PC-3 (cell line): ENCODE data around the gene TMEM163. TPM values are rescaled to one million over a fixed set of nuclear protein-coding genes. Genes with fewer than 3 reads are reported as not detected.

ENCODE experiments used
- ATAC-seq: fragments of 200-7000 bp; cut with Tn5 transposase; 2 replicates; pipeline ENCODE4 v1.9.1; 2020; ENCODE audit warnings: mild to moderate bottlenecking, moderate library complexity
- BruUV-seq: library from RNA; stranded (reverse); fragments of 400-500 nt; replicated peaks from 2 replicates; lab custom pipeline; 2021; lab: Mats Ljungman, UMichigan
- CTCF ChIA-PET: fragments of 300-600 bp; sonication (Branson Sonifier 250); formaldehyde crosslinking; loops from one replicate; lab custom pipeline; 2022; ENCODE audit warnings: antibody characterized with exemption; lab: Charles Lee
- POLR2A ChIA-PET: fragments of 300-600 bp; sonication (Branson Sonifier 250); formaldehyde crosslinking; loops from one replicate; lab custom pipeline; 2022; ENCODE audit warnings: antibody characterized with exemption; ENCODE audit not compliant: unreplicated experiment; lab: Charles Lee
- DNase-seq: peaks from one replicate; pipeline ENCODE4 v3.0.0-alpha.2; 2015
- H2AFZ ChIP-seq: fragments of 300-600 bp; sonication (generic); 2 replicates; pipeline ENCODE4 v1.6.0; 2016; ENCODE audit warnings: antibody characterized with exemption, low read length
- H3F3A ChIP-seq: fragments of 300-600 bp; sonication (generic); one replicate; pipeline ENCODE4 v1.6.0; 2017; ENCODE audit warnings: antibody characterized with exemption, low read length, control low read depth, mild to moderate bottlenecking; ENCODE audit not compliant: unreplicated experiment
- H3K27ac ChIP-seq: fragments of 300-600 bp; sonication (generic); 2 replicates; pipeline ENCODE4 v1.5.1; 2016; ENCODE audit warnings: mild to moderate bottlenecking, low read length
- H3K27me3 ChIP-seq: fragments of 300-600 bp; sonication (generic); 2 replicates; pipeline ENCODE4 v1.6.1; 2016; ENCODE audit warnings: low read length, mixed read lengths
- H3K36me3 ChIP-seq: fragments of 300-600 bp; sonication (generic); 2 replicates; pipeline ENCODE4 v1.6.1; 2016; ENCODE audit warnings: low read depth, mixed run types, low read length, mixed read lengths
- H3K4me1 ChIP-seq: fragments of 300-600 bp; sonication (generic); 2 replicates; pipeline ENCODE4 v1.5.1; 2016; ENCODE audit warnings: low read length; ENCODE audit not compliant: insufficient read depth
- H3K4me2 ChIP-seq: fragments of 300-600 bp; sonication (generic); 2 replicates; pipeline ENCODE4 v1.6.0; 2016; ENCODE audit warnings: low read length
- H3K4me3 ChIP-seq: fragments of 300-600 bp; sonication (generic); 2 replicates; pipeline ENCODE4 v1.5.1; 2016; ENCODE audit warnings: mild to moderate bottlenecking, low read length, mixed read lengths
- H3K79me2 ChIP-seq: fragments of 300-600 bp; sonication (generic); 2 replicates; pipeline ENCODE4 v1.6.1; 2017; ENCODE audit warnings: low read length, mixed read lengths
- H3K9ac ChIP-seq: fragments of 300-600 bp; sonication (generic); 2 replicates; pipeline ENCODE4 v1.6.0; 2016; ENCODE audit warnings: mild to moderate bottlenecking, low read length
- H3K9me2 ChIP-seq: fragments of 300-600 bp; sonication (generic); replicated peaks from 2 replicates; pipeline ENCODE4 v1.6.1; 2016; ENCODE audit warnings: mixed run types, low read length, mixed read lengths
- H3K9me3 ChIP-seq: fragments of 300-600 bp; sonication (generic); 2 replicates; pipeline ENCODE4 v1.6.1; 2016; ENCODE audit warnings: low read length, mixed read lengths
- H4K20me1 ChIP-seq: fragments of 300-600 bp; sonication (generic); 2 replicates; pipeline ENCODE4 v1.6.1; 2016; ENCODE audit warnings: low read length, mixed read lengths
- CTCF ChIP-seq: fragments of 300-600 bp; sonication (generic); conservative IDR thresholded peaks from 2 replicates; pipeline ENCODE4 v1.5.1; 2017; ENCODE audit warnings: antibody characterized with exemption, low read depth, mild to moderate bottlenecking, low read length
- EZH2 ChIP-seq: fragments of 300-600 bp; sonication (generic); IDR thresholded peaks from one replicate; pipeline ENCODE4 v1.6.1; 2017; ENCODE audit warnings: antibody characterized with exemption, mild to moderate bottlenecking, low read length; ENCODE audit not compliant: unreplicated experiment
- EZH2phosphoT487 ChIP-seq: fragments of 300-600 bp; sonication (generic); IDR thresholded peaks from 2 replicates; pipeline ENCODE4 v1.6.1; 2018; ENCODE audit warnings: mild to moderate bottlenecking, antibody characterized with exemption, low read length, borderline replicate concordance
- intact Hi-C: fragments of 100-400 bp; cut with micrococcal nuclease; formaldehyde crosslinking; loops from 2 replicates; pipeline ENCODE4 v1.9.0; 2023
- total RNA-seq: library from RNA; depleted of rRNA; stranded (reverse); fragments of >200 nt; gene quantifications from 2 replicates; pipeline ENCODE4 v1.2.3, GENCODE V29; 2014

TMEM163 gene
- total RNA-seq, 1 experiment from 2014 or later: 0.47 TPM

- Histone ChIP-seq H2AFZ (no peak overlapping the region), H3K27ac (no peak overlapping the region), H3K36me3 (no peaks in the 10 kb centered on the region), H3K4me1 (peaks cover 3% of the 10 kb centered on the region; the same call in 1 of the 2 replicates), H3K9me2 (no peaks in the 10 kb centered on the region), H3K79me2 (no peaks in the 10 kb centered on the region), H3K27me3 (peaks cover 21% of the 10 kb centered on the region), H3K9ac (no peak overlapping the region), H3F3A (no peaks in the 10 kb centered on the region), H3K4me2 (no peak overlapping the region), H3K9me3 (no peaks in the 10 kb centered on the region), H4K20me1 (no peaks in the 10 kb centered on the region), H3K4me3 (no peak overlapping the region)
- DNase-seq: no peak
- no peak for TF ChIP-seq EZH2phosphoT487
- no peak for TF ChIP-seq CTCF
- no peak for TF ChIP-seq EZH2
- intact Hi-C loops: no loop called here
- no peak for ATAC-seq
- BruUV-seq: no TSS peak
- ChIA-PET POLR2A (no interaction called here), CTCF (no interaction called here)
Measured at GRCh38 chr2:134721596-134721995, 2.8 kb upstream of the TMEM163 start.

- DNase-seq (no peak), ATAC-seq (peak; percentile 60)
- Histone ChIP-seq H3K4me1 (peaks cover 3% of the 10 kb centered on the region; the same call in 1 of the 2 replicates), H3K4me2 (peak overlapping the region; percentile 73), H3K27me3 (peaks cover 21% of the 10 kb centered on the region), H2AFZ (peak overlapping the region; percentile 63; the same call in 1 of the 2 replicates), H3K9me2 (no peaks in the 10 kb centered on the region), H3F3A (no peaks in the 10 kb centered on the region), H3K36me3 (no peaks in the 10 kb centered on the region), H3K27ac (no peak overlapping the region), H3K4me3 (peak overlapping the region; percentile 58), H3K9me3 (no peaks in the 10 kb centered on the region), H3K9ac (no peak overlapping the region), H3K79me2 (no peaks in the 10 kb centered on the region), H4K20me1 (no peaks in the 10 kb centered on the region)
- BruUV-seq: no TSS peak
- ChIA-PET CTCF (no interaction called here), POLR2A (no interaction called here)
- intact Hi-C loops: no loop called here
- TF ChIP-seq CTCF (no peak), EZH2phosphoT487 (no peak; the same call in 1 of the 2 replicates), EZH2 (peak; percentile 62)
Measured at GRCh38 chr2:134718023-134718816, 580 bp downstream of the TMEM163 start.
